GM19328 (cell line): ENCODE results near the gene DHRS12.

Experiments
- ATAC-seq: cut with Tn5 transposase; IDR thresholded peaks from one replicate; pipeline ENCODE4 v1.9.1; 2021; ENCODE audit warnings: mild to moderate bottlenecking, moderate library complexity; ENCODE audit not compliant: unreplicated experiment

DHRS12 gene

GRCh38 chr13:51803422-51804294 lies at the start of gene DHRS12:
Gene DHRS12 (minus strand): TSS chr13:51804163. CDS start chr13:51799659, 4,504 bp downstream.
- ATAC-seq = peak; percentile 93

GRCh38 chr13:51849145-51850101 lies 45.5 kb upstream of the DHRS12 start:
- no peak for ATAC-seq

- no peak for ATAC-seq
Measured at GRCh38 chr13:51848674-51849073, 44.7 kb upstream of the DHRS12 start.

GRCh38 chr13:51846756-51847155 lies 42.8 kb upstream of the DHRS12 start:
- no peak for ATAC-seq

GRCh38 chr13:51845574-51846318 lies 41.8 kb upstream of the DHRS12 start:
- no peak for ATAC-seq

- no peak for ATAC-seq
Measured at GRCh38 chr13:51844862-51845573, 41.1 kb upstream of the DHRS12 start, which contains the start of gene TMEM272. Gene TMEM272 (minus strand): TSS chr13:51845177. CDS start chr13:51838530, 6,647 bp downstream.

- ATAC-seq = no peak
Measured at GRCh38 chr13:51843529-51843928, 39.6 kb upstream of the DHRS12 start.

- ATAC-seq = no peak
Measured at GRCh38 chr13:51841732-51842131, 37.8 kb upstream of the DHRS12 start.

GRCh38 chr13:51840917-51841316 lies 37.0 kb upstream of the DHRS12 start:
- no peak for ATAC-seq

GRCh38 chr13:51839711-51840540 lies 36.0 kb upstream of the DHRS12 start:
- ATAC-seq = no peak

- no peak for ATAC-seq
Measured at GRCh38 chr13:51838240-51838846, 34.4 kb upstream of the DHRS12 start.

GRCh38 chr13:51837016-51837415 lies 33.1 kb upstream of the DHRS12 start:
- ATAC-seq = no peak

- ATAC-seq = no peak
Measured at GRCh38 chr13:51834581-51835171, 30.7 kb upstream of the DHRS12 start.

GRCh38 chr13:51833980-51834379 lies 30.0 kb upstream of the DHRS12 start:
- ATAC-seq = no peak

- ATAC-seq = peak; percentile 64
Measured at GRCh38 chr13:51832471-51833152, 28.6 kb upstream of the DHRS12 start.

GRCh38 chr13:51831519-51831918 lies 27.6 kb upstream of the DHRS12 start:
- ATAC-seq = no peak

GRCh38 chr13:51829568-51829899 lies 25.6 kb upstream of the DHRS12 start:
- ATAC-seq = no peak
